Adipose tissue (tissue), 3 donors: Measurements from ENCODE around the gene TPI1. TPM values are rescaled to one million over a fixed set of nuclear protein-coding genes. Genes with fewer than 3 reads are reported as not detected.
"Not testable (repeated sequence)": the region's sequence is repeated elsewhere in the genome, so short reads cannot be mapped to it uniquely, and the experiment has no call there.

Experiments
- H3K27ac ChIP-seq: one replicate; pipeline ENCODE4 v1.5.1; 2013; ENCODE audit warnings: low read depth, low read length
- WGBS, 3 donors: extraction: QIAGEN DNeasy Blood & Tissue Kit; methylation state at CpG; one replicate each; pipeline ENCODE4 v1.1.7; 2013; 5-methylcytosine and 5-hydroxymethylcytosine counted together
- polyA plus RNA-seq, 3 donors: library from polyadenylated mRNA; stranded (reverse); fragments of 200-250 nt; gene quantifications; one replicate each; pipeline ENCODE4 v1.2.3, GENCODE V29; 2013
- donor health status: healthy with polysubstance abuse.
- donor health status: Bipolar disorder and iron deficiency.
- donor health status: healthy.

TPI1 gene
- polyA plus RNA-seq, 3 donors, result 244 to 500 (median 371) TPM

GRCh38 chr12:6860942-6861341, 6.4 kb upstream of the TPI1 start:
- 95 to 97% (median 96%) methylated on average over 7 of the region's 7 CpGs for WGBS, 3 donors
- no peak overlapping the region for H3K27ac ChIP-seq

- 94 to 96% (median 96%) methylated on average over 9 of the region's 9 CpGs for WGBS, 3 donors
- H3K27ac ChIP-seq, result no peak overlapping the region
These were observed 5.9 kb upstream of the TPI1 start for GRCh38 chr12:6861391-6861790.

- 91 to 94% (median 93%) methylated on average over 11 of the region's 11 CpGs for WGBS, 3 donors
- no peak overlapping the region for H3K27ac ChIP-seq
These were observed 4.3 kb upstream of the TPI1 start for GRCh38 chr12:6863033-6863432.

GRCh38 chr12:6863586-6864321, 3.6 kb upstream of the TPI1 start:
- WGBS, 3 donors, result 96 to 98% (median 96%) methylated on average over 15 to 16 of the region's 16 CpGs
- H3K27ac ChIP-seq, result no peak overlapping the region

- WGBS, 3 donors, result 88 to 93% (median 91%) methylated on average over 5 of the region's 5 CpGs
These were observed 2.0 kb upstream of the TPI1 start for GRCh38 chr12:6865307-6865706.

GRCh38 chr12:6866163-6866919, 990 bp upstream of the TPI1 start:
- 71 to 82% (median 80%) methylated on average over 18 to 19 of the region's 19 CpGs for WGBS, 3 donors
- no peak overlapping the region for H3K27ac ChIP-seq

More at GRCh38 chr12:6865307-6865706, 2.0 kb upstream of the TPI1 start:
- H3K27ac ChIP-seq, result not testable (repeated sequence)

- H3K27ac ChIP-seq, result no peak overlapping the region
- WGBS, 3 donors, result 2% methylated on average over 32 to 33 of the region's 33 CpGs
These were observed 365 bp upstream of the TPI1 start for GRCh38 chr12:6866920-6867412.

- no peak overlapping the region for H3K27ac ChIP-seq
- 10 to 13% (median 11%) methylated on average over 22 of the region's 22 CpGs for WGBS, 3 donors
These were observed 1.1 kb downstream of the TPI1 start for GRCh38 chr12:6868211-6869048.

- WGBS, 3 donors, result 30 to 39% (median 35%) methylated on average over 12 of the region's 12 CpGs
- no peak overlapping the region for H3K27ac ChIP-seq
These were observed 2.0 kb downstream of the TPI1 start for GRCh38 chr12:6869049-6870021.

- not testable (repeated sequence) for H3K27ac ChIP-seq
- 39 to 69% (median 67%) methylated on average over 4 of the region's 4 CpGs for WGBS, 3 donors
These were observed 3.0 kb downstream of the TPI1 start for GRCh38 chr12:6870304-6870703.

- WGBS, 3 donors, result 74 to 79% (median 75%) methylated on average over 12 of the region's 12 CpGs
These were observed 4.0 kb downstream of the TPI1 start for GRCh38 chr12:6871052-6871957.

GRCh38 chr12:6872073-6873048, 5.0 kb downstream of the TPI1 start:
- WGBS, 3 donors, result 1 to 2% (median 2%) methylated on average over 38 to 40 of the region's 40 CpGs
- no peak overlapping the region for H3K27ac ChIP-seq

More at GRCh38 chr12:6871052-6871957, 4.0 kb downstream of the TPI1 start:
- peak overlapping the region; percentile 32 for H3K27ac ChIP-seq

GRCh38 chr12:6873094-6874014, 6.0 kb downstream of the TPI1 start, which contains the start of gene SPSB2:
Gene SPSB2, minus strand, starts transcription at chr12:6873303. Its CDS starts 402 bp downstream, at chr12:6872901.
- 1% methylated on average over 49 to 65 of the region's 66 CpGs for WGBS, 3 donors
- peak within 1 kb of the TSS; percentile 74 for H3K27ac ChIP-seq

GRCh38 chr12:6874015-6874368, 6.7 kb downstream of the TPI1 start:
- 43 to 49% (median 44%) methylated on average over 9 of the region's 9 CpGs for WGBS, 3 donors
- H3K27ac ChIP-seq, result not testable (repeated sequence)

GRCh38 chr12:6879824-6880223, 12.5 kb downstream of the TPI1 start:
- 73 to 92% (median 77%) methylated on average over 11 of the region's 11 CpGs for WGBS, 3 donors

More at GRCh38 chr12:6879824-6880223, 12.5 kb downstream of the TPI1 start:
- H3K27ac ChIP-seq, result not testable (repeated sequence)
